HepG2 (cell line): Measurements from ENCODE around the gene SAA2. TPM values are rescaled to one million over a fixed set of nuclear protein-coding genes. Genes with fewer than 3 reads are reported as not detected.

ENCODE experiments used
- ATF2 ChIP-seq: sonication (generic); formaldehyde crosslinking; IDR thresholded peaks from 2 replicates; pipeline ENCODE4 v1.4.0; 2020; ENCODE audit warnings: missing genetic modification reagents
- CEBPG ChIP-seq: IDR thresholded peaks from 2 replicates; pipeline ENCODE4 v1.6.1; 2016
- ETV5 ChIP-seq: IDR thresholded peaks from 2 replicates; pipeline ENCODE4 v1.6.1; 2018; ENCODE audit warnings: missing biosample characterization, missing genetic modification reagents, inconsistent platforms, borderline replicate concordance
- FOXK2 ChIP-seq: fragments of 450-650 bp; IDR thresholded peaks from 2 replicates; pipeline ENCODE4 v1.6.1; 2016
- FOXO1 ChIP-seq: sonication (generic); formaldehyde crosslinking; IDR thresholded peaks from 2 replicates; pipeline ENCODE4 v1.4.0; 2020; ENCODE audit warnings: missing genetic modification reagents
- HNF1A ChIP-seq, 2 experiments: sonication (generic) in 1 of 2; formaldehyde crosslinking in 1 of 2; IDR thresholded peaks; 2 replicates each; pipeline versions ENCODE4 v1.4.0 to v1.6.1; 2016 to 2020; ENCODE audit warnings: borderline replicate concordance in 1 of 2, low read depth in 1 of 2, mild to moderate bottlenecking in 1 of 2, missing genetic modification reagents in 1 of 2
- HOXA5 ChIP-seq: sonication (generic); formaldehyde crosslinking; IDR thresholded peaks from 2 replicates; pipeline ENCODE4 v1.4.0; 2020; ENCODE audit warnings: missing genetic modification reagents
- ISX ChIP-seq: sonication (generic); formaldehyde crosslinking; conservative IDR thresholded peaks from 2 replicates; pipeline ENCODE4 v1.5.0; 2020; ENCODE audit warnings: missing genetic modification reagents
- JUN ChIP-seq: sonication (generic); formaldehyde crosslinking; IDR thresholded peaks from 2 replicates; pipeline ENCODE4 v1.4.0; 2020; ENCODE audit warnings: mild to moderate bottlenecking, missing genetic modification reagents
- NFIC ChIP-seq: IDR thresholded peaks from 2 replicates; pipeline ENCODE4 v1.6.1; 2012; ENCODE audit warnings: mild to moderate bottlenecking, low read length, inconsistent platforms
- PHF5A ChIP-seq: IDR thresholded peaks from one replicate; pipeline ENCODE4 v1.6.1; 2018; ENCODE audit warnings: low read depth, missing genetic modification reagents; ENCODE audit not compliant: unreplicated experiment
- PHF8 ChIP-seq: sonication (generic); formaldehyde crosslinking; IDR thresholded peaks from 2 replicates; pipeline ENCODE4 v1.5.0; 2020; ENCODE audit warnings: missing genetic modification reagents
- PRDM4 ChIP-seq: sonication (generic); formaldehyde crosslinking; IDR thresholded peaks from 2 replicates; pipeline ENCODE4 v1.9.0; 2021; ENCODE audit warnings: missing genetic modification reagents, borderline replicate concordance
- RARA ChIP-seq: IDR thresholded peaks from 2 replicates; pipeline ENCODE4 v1.6.1; 2016; ENCODE audit warnings: missing genetic modification reagents, missing compliant biosample characterization
- SALL1 ChIP-seq: sonication (generic); formaldehyde crosslinking; IDR thresholded peaks from 2 replicates; pipeline ENCODE4 v1.8.0; 2022; ENCODE audit warnings: mild to moderate bottlenecking, missing genetic modification reagents
- TBL1XR1 ChIP-seq: fragments of 150-350 bp; IDR thresholded peaks from 2 replicates; pipeline ENCODE4 v1.6.1; 2014; ENCODE audit warnings: borderline replicate concordance, low read length; ENCODE audit not compliant: partially characterized antibody
- TRIM24 ChIP-seq: sonication (generic); formaldehyde crosslinking; IDR thresholded peaks from 2 replicates; pipeline ENCODE4 v1.8.0; 2022; ENCODE audit warnings: mild to moderate bottlenecking, missing genetic modification reagents
- ZFP37 ChIP-seq: sonication (generic); formaldehyde crosslinking; IDR thresholded peaks from 2 replicates; pipeline ENCODE4 v1.4.0; 2020; ENCODE audit warnings: missing genetic modification reagents, borderline replicate concordance
- ZNF20 ChIP-seq: sonication (generic); formaldehyde crosslinking; IDR thresholded peaks from 2 replicates; pipeline ENCODE4 v1.4.0; 2020; ENCODE audit warnings: mild to moderate bottlenecking, moderate library complexity, missing genetic modification reagents
- ZNF878 ChIP-seq: sonication (generic); formaldehyde crosslinking; IDR thresholded peaks from 2 replicates; pipeline ENCODE4 v1.8.1; 2023; ENCODE audit warnings: mild to moderate bottlenecking, missing genetic modification reagents, moderate library complexity
- ZSCAN9 ChIP-seq: IDR thresholded peaks from 2 replicates; pipeline ENCODE4 v1.6.1; 2016; ENCODE audit warnings: borderline replicate concordance
- polyA plus RNA-seq, 8 experiments: library from polyadenylated mRNA; depleted of rRNA in 3 of 8; stranded (reverse) in 7 of 8; unstranded in 1 of 8; fragments of >200 nt; fragmentation: Illumina TruSeq in 4 of 8; extraction: Trizol in 4 of 8; gene quantifications; 2 replicates each; pipeline versions ENCODE4 v1.2.1 to v1.2.3, GENCODE V29; 2011 to 2016; ENCODE audit warnings: low read depth in 4 of 8, missing spikeins in 1 of 8, mixed read lengths in 1 of 8; ENCODE audit not compliant: insufficient read depth in 1 of 8
- total RNA-seq, 5 experiments: library from RNA; depleted of rRNA; stranded (reverse); fragments of >200 nt; fragmentation: Illumina TruSeq; extraction: Trizol; gene quantifications; 2 replicates each; pipeline ENCODE4 v1.2.3, GENCODE V29; 2016; ENCODE audit warnings: low read depth in 1 of 5

SAA2 gene
- total and polyA plus RNA-seq, 2 of the 13 experiments (the other 11 are each of a cell fraction or from before 2014, with no cell fraction given): 0.27 TPM; not detected in 1

GRCh38 chr11:18223591-18224387 lies 24.7 kb downstream of the SAA2 start (continued):
- TF ChIP-seq ISX (CRISPR knock-in tag): 0 out of 2 replicates have a peak, but pooled peaks have one; percentile 43
- TF ChIP-seq ZNF20 (CRISPR knock-in tag): no peak
- TF ChIP-seq SALL1 (CRISPR knock-in tag): peak; percentile 86; the same call in 1 of the 2 replicates
- peak; percentile 79 for TF ChIP-seq CEBPG
- TF ChIP-seq FOXO1 (CRISPR knock-in tag): peak; percentile 96
- peak; percentile 64; the same call in 1 of the 2 replicates for TF ChIP-seq ATF2
- peak; percentile 38 for TF ChIP-seq PHF5A
- peak; percentile 72; the same call in 1 of the 2 replicates for TF ChIP-seq FOXK2
- no peak for TF ChIP-seq PRDM4
- peak; percentile 50; the same call in 1 of the 2 replicates for TF ChIP-seq TRIM24 (CRISPR knock-in tag)
- peak; percentile 26; the same call in 1 of the 2 replicates for TF ChIP-seq PHF8
- TF ChIP-seq HNF1A (IDR thresholded peaks at IDR 0.05; ENCODE audit: low read depth): 0 out of 2 replicates have a peak, but pooled peaks have one; percentile 19
- no peak for TF ChIP-seq HNF1A (CRISPR knock-in tag; IDR thresholded peaks at IDR 0.05; ENCODE audit: borderline replicate concordance)
- TF ChIP-seq ZFP37 (CRISPR knock-in tag): 0 out of 2 replicates have a peak, but pooled peaks have one; percentile 30
- TF ChIP-seq ZSCAN9: peak; percentile 62; the same call in 1 of the 2 replicates
- peak; percentile 82; the same call in 1 of the 2 replicates for TF ChIP-seq NFIC
- 0 out of 2 replicates have a peak, but pooled peaks have one; percentile 40 for TF ChIP-seq JUN (CRISPR knock-in tag)
- peak; percentile 84 for TF ChIP-seq HOXA5 (CRISPR knock-in tag)
- peak; percentile 63 for TF ChIP-seq TBL1XR1
- peak; percentile 86 for TF ChIP-seq RARA (CRISPR knock-in tag)
- peak; percentile 59; the same call in 1 of the 2 replicates for TF ChIP-seq ETV5 (CRISPR knock-in tag)
- peak; percentile 67; the same call in 1 of the 2 replicates for TF ChIP-seq ZNF878 (CRISPR knock-in tag)
